HFFc6 (cell line): ENCODE data around the gene ZWILCH. TPM values are rescaled to one million over a fixed set of nuclear protein-coding genes. Genes with fewer than 3 reads are reported as not detected.

Experiments
- DNase-seq: peaks from one replicate; pipeline ENCODE4 v3.0.0-alpha.2; 2018
- H3K27ac Mint-ChIP-seq: 2 replicates; pipeline ENCODE4 v1.8.0; 2020; ENCODE audit warnings: mild to moderate bottlenecking, mixed read lengths
- H3K27me3 Mint-ChIP-seq: 2 replicates; pipeline ENCODE4 v1.8.0; 2021; ENCODE audit warnings: mild to moderate bottlenecking, moderate library complexity, mixed read lengths; ENCODE audit not compliant: insufficient read depth
- H3K36me3 Mint-ChIP-seq: 2 replicates; pipeline ENCODE4 v1.8.0; 2021; ENCODE audit warnings: low read depth, mixed read lengths
- H3K4me1 Mint-ChIP-seq: 2 replicates; pipeline ENCODE4 v1.8.0; 2020; ENCODE audit warnings: low read depth, mixed read lengths
- H3K4me3 Mint-ChIP-seq: 2 replicates; pipeline ENCODE4 v1.8.0; 2020; ENCODE audit warnings: mild to moderate bottlenecking, moderate library complexity, mixed read lengths
- H3K9me3 Mint-ChIP-seq: 2 replicates; pipeline ENCODE4 v1.8.0; 2020; ENCODE audit warnings: mild to moderate bottlenecking, mixed read lengths
- CTCF ChIP-seq: fragments of 200-600 bp; sonication (generic); IDR thresholded peaks from 2 replicates; pipeline ENCODE4 v1.5.0; 2021; ENCODE audit warnings: antibody characterized with exemption, mild to moderate bottlenecking
- total RNA-seq, 6 experiments: library from RNA; stranded (reverse); fragmentation: NEBNext Ultra II Directional; extraction: Animal tissue kit (Norgen Biotek cat#: 25700); gene quantifications; 2 replicates in 1 of 6; 3 replicates in 5 of 6; pipeline ENCODE4 v1.2.3, GENCODE V29; 2021

ZWILCH gene
- total RNA-seq, 6 experiments from 2014 or later, result 18.5 to 30.0 (median 25.9) TPM

GRCh38 chr15:66474963-66475362, 30.2 kb upstream of the ZWILCH start:
- Mint-ChIP-seq H3K27ac (no peak overlapping the region), H3K27me3 (no peaks in the 10 kb centered on the region), H3K36me3 (no peaks in the 10 kb centered on the region), H3K4me1 (peaks cover 15% of the 10 kb centered on the region), H3K9me3 (no peaks in the 10 kb centered on the region), H3K4me3 (no peak overlapping the region)
- DNase-seq, result no peak
- no peak for TF ChIP-seq CTCF

GRCh38 chr15:66476535-66476934, 28.6 kb upstream of the ZWILCH start:
- peaks cover 26% of the 10 kb centered on the region for H3K4me1 Mint-ChIP-seq
- no peak for DNase-seq
- no peaks in the 10 kb centered on the region for H3K27me3 Mint-ChIP-seq
- H3K36me3 Mint-ChIP-seq, result peaks cover 4% of the 10 kb centered on the region
- no peak overlapping the region for H3K4me3 Mint-ChIP-seq
- no peak for TF ChIP-seq CTCF
- H3K27ac Mint-ChIP-seq, result no peak overlapping the region
- no peaks in the 10 kb centered on the region for H3K9me3 Mint-ChIP-seq

- Mint-ChIP-seq H3K4me3 (no peak overlapping the region), H3K4me1 (peaks cover 25% of the 10 kb centered on the region), H3K27me3 (no peaks in the 10 kb centered on the region), H3K36me3 (peaks cover 9% of the 10 kb centered on the region), H3K9me3 (no peaks in the 10 kb centered on the region), H3K27ac (no peak overlapping the region)
- no peak for TF ChIP-seq CTCF
- no peak for DNase-seq
These were observed 28.1 kb upstream of the ZWILCH start for GRCh38 chr15:66477011-66477410.

GRCh38 chr15:66480267-66480666, 24.9 kb upstream of the ZWILCH start:
- H3K27me3 Mint-ChIP-seq, result no peaks in the 10 kb centered on the region
- no peak overlapping the region for H3K4me3 Mint-ChIP-seq
- H3K36me3 Mint-ChIP-seq, result peaks cover 24% of the 10 kb centered on the region

GRCh38 chr15:66481107-66481856, 23.8 kb upstream of the ZWILCH start:
- DNase-seq, result no peak
- Mint-ChIP-seq H3K4me3 (no peak overlapping the region), H3K4me1 (peaks cover 25% of the 10 kb centered on the region), H3K27ac (no peak overlapping the region), H3K9me3 (no peaks in the 10 kb centered on the region), H3K36me3 (peaks cover 24% of the 10 kb centered on the region), H3K27me3 (no peaks in the 10 kb centered on the region)
- TF ChIP-seq CTCF, result peak; percentile 31; the same call in 1 of the 2 replicates

More at GRCh38 chr15:66480267-66480666, 24.9 kb upstream of the ZWILCH start:
- H3K4me1 Mint-ChIP-seq, result peaks cover 25% of the 10 kb centered on the region
- TF ChIP-seq CTCF, result no peak
- no peak for DNase-seq
- no peak overlapping the region for H3K27ac Mint-ChIP-seq
- H3K9me3 Mint-ChIP-seq, result no peaks in the 10 kb centered on the region
